WI38 (cell line): Measurements from ENCODE around the gene KIF18A.
A peak's percentile ranks its signal among the peaks of the same experiment; 100 is the strongest.
"Not testable (repeated sequence)": the region's sequence is repeated elsewhere in the genome, so short reads cannot be mapped to it uniquely, and the experiment has no call there.

Experiments
- H3K4me3 ChIP-seq: 2 replicates; pipeline ENCODE4 v1.5.1; 2011; ENCODE audit warnings: low read depth, mild to moderate bottlenecking, control low read depth, low read length
- TF ChIP-seq, protein P1 (sequence below): IDR thresholded peaks from 2 replicates; pipeline ENCODE4 v1.5.1; 2012; ENCODE audit warnings: low read depth, mild to moderate bottlenecking, control low read depth, low read length

KIF18A gene

GRCh38 chr11:28107191-28107749, 686 bp downstream of the KIF18A start:
- TF ChIP-seq, protein P1, sequence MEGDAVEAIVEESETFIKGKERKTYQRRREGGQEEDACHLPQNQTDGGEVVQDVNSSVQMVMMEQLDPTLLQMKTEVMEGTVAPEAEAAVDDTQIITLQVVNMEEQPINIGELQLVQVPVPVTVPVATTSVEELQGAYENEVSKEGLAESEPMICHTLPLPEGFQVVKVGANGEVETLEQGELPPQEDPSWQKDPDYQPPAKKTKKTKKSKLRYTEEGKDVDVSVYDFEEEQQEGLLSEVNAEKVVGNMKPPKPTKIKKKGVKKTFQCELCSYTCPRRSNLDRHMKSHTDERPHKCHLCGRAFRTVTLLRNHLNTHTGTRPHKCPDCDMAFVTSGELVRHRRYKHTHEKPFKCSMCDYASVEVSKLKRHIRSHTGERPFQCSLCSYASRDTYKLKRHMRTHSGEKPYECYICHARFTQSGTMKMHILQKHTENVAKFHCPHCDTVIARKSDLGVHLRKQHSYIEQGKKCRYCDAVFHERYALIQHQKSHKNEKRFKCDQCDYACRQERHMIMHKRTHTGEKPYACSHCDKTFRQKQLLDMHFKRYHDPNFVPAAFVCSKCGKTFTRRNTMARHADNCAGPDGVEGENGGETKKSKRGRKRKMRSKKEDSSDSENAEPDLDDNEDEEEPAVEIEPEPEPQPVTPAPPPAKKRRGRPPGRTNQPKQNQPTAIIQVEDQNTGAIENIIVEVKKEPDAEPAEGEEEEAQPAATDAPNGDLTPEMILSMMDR = no peak
- peak overlapping the region; percentile 89 for H3K4me3 ChIP-seq

DNA sequence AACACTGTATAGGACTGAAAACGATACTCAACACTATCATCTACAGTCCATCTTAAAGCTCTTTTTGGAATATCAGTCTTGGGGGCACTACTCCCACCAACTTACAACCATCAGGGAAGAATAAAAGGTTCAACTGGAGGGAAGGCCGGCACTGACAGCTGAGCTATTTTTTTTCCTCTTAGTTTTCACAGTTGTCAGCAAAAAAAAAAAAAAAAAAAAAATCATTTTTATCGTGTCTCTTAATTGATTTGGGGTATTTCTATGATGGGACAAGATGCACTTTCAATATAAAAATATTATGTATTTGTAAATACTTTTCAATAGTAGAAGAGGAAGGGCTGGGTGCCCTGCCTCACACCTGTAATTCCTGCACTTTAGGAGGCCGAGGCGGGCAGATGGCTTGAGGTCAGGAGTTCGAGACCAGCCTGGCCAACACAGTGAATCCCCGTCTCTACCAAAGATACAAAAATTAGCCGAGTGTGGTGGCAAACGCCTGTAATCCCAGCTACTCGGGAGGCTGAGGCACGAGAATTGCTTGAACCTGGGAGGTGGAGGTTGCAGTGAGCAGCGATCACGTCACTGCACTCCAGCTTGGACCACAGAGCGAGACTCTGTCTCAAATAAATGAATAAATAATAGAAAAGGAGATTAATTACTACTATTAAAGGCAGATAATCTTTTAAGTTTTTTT, 1.5 kb downstream of the KIF18A start:
- H3K4me3 ChIP-seq = peak overlapping the region; percentile 89
- TF ChIP-seq, protein P1 = no peak

DNA sequence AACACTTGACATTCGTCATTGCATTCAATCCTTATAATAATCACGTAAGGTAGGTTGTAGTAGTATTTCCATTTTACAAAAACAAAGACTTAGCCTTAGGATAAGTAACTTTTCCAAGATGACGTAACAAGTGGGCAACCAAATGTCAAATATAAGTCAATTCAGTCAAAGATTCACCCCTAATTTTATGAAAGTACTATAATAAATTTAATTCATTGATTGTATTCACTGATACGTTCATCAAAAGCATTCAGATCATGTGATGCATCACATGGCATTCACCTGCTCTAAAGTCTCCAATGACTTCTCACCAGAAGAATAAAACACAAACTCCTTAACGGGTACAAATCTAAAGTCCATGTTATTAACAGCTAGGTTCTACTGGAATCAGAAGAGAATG, 2.1 kb downstream of the KIF18A start:
- H3K4me3 ChIP-seq = peak overlapping the region; percentile 89
- TF ChIP-seq, protein P1 = no peak

- TF ChIP-seq, protein P1 = no peak
- H3K4me3 ChIP-seq = no peak overlapping the region
Measured at GRCh38 chr11:28104984-28105383, 3.0 kb downstream of the KIF18A start.

DNA sequence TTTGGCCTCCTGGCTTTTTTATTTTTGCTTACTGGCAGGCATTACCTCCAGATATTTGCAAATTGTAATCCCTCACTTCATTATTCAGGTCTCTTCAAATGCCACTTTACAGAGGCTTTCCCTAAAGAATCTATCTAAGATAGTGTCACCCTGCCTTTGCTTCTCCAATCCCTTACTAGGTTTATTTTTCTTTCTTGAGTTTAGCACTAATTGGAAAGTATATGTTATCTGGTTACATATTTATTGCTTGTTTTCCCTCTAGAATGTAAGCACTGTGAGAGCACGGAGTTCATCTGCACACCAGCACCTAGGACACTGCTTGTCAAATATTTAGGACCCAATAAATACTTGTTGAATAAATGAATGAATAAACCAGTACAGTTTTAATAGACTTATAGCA, 3.5 kb downstream of the KIF18A start:
- TF ChIP-seq, protein P1 = no peak
- no peak overlapping the region; the same call in 1 of the 2 replicates for H3K4me3 ChIP-seq

DNA sequence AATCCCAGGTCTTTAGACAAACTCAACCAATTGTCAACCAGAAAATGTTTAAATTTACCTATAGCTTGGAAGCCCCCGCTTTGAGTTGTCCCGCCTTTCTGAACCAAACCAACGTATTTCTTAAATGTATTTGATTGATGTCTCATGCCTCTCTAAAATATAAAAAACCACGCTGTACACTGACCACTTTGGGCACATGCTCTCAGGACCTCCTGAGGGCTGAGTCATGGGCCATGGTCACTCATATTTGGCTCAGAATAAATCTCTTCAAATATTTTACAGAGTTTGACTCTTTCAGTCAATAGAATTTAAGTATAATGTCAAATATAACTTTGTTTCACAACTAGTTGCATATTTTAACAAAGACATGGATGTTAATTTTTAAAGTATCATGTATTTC, 5.7 kb downstream of the KIF18A start:
- H3K4me3 ChIP-seq = not testable (repeated sequence)

GRCh38 chr11:28100665-28101064, 7.3 kb downstream of the KIF18A start:
- no peak overlapping the region for H3K4me3 ChIP-seq
- TF ChIP-seq, protein P1 = no peak

DNA sequence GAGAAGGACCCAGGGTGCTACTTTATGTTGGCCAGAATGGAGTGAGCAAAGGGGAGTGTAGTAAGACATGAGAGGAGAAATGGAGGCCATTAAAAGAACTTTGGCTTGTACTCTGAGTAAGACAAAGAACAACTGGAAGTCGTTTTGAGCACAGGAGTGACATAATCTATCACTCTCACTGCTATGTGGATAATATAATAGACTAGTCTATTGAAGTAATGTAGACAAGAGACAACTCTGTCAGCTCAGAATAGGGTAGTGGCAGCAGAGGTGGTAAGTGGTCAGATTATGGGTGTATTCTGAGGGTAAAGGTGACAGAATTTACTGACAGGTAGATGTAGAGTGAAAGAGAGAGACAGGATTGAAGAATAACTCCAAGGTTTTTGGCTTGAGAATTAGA, 8.2 kb downstream of the KIF18A start:
- TF ChIP-seq, protein P1 = no peak
- H3K4me3 ChIP-seq = no peak overlapping the region
